ENCODE measurements around the gene SH3D19.

- TF ChIP-seq CTCF (conservative IDR thresholded peaks at IDR 0.05) (no peak), ZFX (IDR thresholded peaks at IDR 0.05) (no peak)
Measured at GRCh38 chr4:151204925-151205524, 120.4 kb downstream of the SH3D19 start.
